HG02970 (cell line): ENCODE data around the gene LINC01488.

Experiments
- ATAC-seq: cut with Tn5 transposase; IDR thresholded peaks from one replicate; pipeline ENCODE4 v1.9.1; 2021; ENCODE audit warnings: mild to moderate bottlenecking, moderate library complexity, moderate number of reproducible peaks; ENCODE audit not compliant: unreplicated experiment, low FRiP score

Gene LINC01488

GRCh38 chr11:69489031-69489745 is 7.7 kb downstream of the LINC01488 start:
- ATAC-seq, result no peak

GRCh38 chr11:69489746-69490365 is 8.4 kb downstream of the LINC01488 start:
- no peak for ATAC-seq

- no peak for ATAC-seq
Measured at GRCh38 chr11:69490516-69490915, 9.1 kb downstream of the LINC01488 start.

DNA sequence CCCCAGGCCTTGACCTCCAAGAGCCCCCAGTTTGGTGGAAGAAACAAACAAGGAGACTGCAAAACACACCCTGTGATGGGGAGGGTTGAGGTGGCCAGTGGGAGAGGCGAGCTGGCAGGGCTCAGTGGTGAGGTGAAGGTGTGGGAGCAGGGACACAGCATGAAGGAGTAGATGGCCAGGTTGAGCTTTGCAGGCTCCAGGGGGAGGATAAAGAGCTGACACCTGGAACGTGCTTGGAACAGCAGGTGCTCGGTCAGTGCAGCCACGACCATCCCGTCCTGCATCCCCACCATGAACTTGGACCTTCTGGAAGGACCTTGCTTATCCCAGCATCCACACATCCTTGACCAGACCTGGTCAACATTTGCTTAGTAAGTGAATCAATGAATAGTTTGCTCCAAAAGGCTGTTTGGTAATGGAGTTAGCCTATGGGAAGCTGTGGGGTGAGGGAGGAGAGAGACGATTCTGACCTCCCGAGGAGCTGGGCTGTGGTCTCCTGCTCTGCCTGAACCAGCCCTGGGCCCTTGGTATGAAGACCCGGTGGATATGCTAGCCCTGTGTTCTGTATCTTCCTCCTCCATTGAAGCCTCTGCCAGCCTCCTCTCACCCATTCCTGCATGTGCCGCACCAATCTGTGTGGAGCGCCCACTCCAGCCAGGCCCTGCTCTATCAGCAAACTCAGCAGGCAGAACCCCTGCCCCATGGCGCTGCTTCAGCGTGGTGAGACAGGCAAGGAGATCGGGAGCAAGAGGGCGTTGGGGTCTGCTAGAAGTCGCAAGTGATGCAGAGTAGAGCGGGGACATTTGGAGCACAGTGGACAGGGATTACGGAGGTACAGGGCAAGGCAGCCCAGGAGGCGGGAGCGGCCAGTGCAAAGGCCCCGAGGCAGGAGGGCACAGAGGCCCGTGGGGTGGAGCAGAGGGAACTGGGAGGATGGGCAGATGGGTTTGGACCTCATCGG is 9.9 kb downstream of the LINC01488 start:
- no peak for ATAC-seq

- ATAC-seq, result no peak
Measured at GRCh38 chr11:69492201-69492991, 10.9 kb downstream of the LINC01488 start.

- no peak for ATAC-seq
Measured at GRCh38 chr11:69493931-69494821, 12.7 kb downstream of the LINC01488 start.

GRCh38 chr11:69494851-69495250 is 13.4 kb downstream of the LINC01488 start:
- ATAC-seq, result no peak

DNA sequence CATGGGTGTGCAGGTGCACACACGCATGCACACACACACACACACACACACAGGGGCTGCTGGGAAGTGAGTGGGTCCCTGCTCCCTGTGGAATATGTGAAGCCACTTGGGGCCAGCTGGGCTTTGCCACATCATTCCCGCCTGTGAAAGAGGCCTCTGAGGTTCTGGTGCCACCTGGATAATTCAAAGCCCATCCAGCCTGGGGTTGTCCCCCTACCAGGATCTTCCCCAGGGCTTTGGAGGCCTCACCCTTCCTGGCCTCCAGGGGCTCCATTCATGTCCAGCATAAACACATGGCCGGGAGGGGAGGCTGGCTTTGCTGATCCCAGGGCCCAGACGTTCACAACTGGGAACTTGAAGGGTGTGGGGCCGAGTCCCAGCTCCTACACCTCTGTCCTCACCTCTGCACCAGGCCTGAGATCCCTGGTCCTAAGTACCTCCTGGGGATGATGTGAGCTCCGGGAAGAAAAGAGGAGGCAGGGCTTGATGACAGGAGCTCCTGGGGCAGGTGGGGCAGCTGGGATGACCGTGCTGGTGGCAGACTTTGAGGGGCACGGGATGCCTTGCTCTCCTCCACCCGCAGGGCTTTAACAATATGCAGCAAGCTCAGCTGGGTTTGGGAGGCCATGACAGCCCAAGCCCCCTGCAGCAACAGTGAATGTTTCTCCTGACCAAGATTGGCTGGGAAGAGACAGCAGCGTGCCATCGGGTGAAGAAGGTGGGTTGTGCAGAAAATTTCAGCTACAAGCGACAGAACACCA is 14.2 kb downstream of the LINC01488 start:
- no peak for ATAC-seq

- ATAC-seq, result no peak
Measured at GRCh38 chr11:69496202-69496557, 14.7 kb downstream of the LINC01488 start.

GRCh38 chr11:69496631-69497220 is 15.3 kb downstream of the LINC01488 start:
- no peak for ATAC-seq

- ATAC-seq, result no peak
Measured at GRCh38 chr11:69497221-69497787, 15.8 kb downstream of the LINC01488 start.

GRCh38 chr11:69498614-69499175 is 17.2 kb downstream of the LINC01488 start:
- ATAC-seq, result no peak

DNA sequence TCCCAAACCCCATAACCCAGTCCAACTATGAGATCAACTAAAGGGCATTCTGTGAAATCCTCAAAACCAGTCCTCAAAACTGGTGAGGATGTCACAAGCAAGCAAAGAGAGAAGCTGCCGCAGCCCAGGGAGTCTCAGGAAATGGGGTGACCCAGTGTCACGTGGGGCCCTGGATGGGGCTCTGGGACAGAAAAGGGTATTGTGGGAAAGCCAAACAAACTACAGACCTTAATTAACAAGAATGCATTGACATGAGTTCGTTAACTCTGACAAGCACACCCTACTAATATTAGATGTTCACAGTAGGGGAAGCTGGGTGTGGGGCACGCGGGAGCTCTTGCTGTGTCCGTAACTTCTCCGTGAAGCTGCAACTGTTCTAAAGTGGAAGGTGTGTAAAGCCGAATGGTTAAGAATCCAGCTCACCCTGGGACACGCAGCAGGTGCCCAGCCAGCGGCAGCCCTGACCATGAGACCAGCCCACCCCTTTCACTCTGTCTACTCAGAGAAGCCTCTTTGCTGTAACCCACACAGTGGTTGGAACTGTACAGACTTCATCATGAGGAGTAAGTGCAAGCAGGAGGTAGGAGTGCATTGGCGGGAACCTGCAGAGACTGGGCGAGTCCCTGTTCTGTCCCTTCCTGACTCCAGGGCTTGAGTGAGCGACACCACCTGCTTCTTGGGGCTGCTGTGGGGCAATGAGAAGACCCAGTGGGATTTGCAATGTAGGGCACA is 17.9 kb downstream of the LINC01488 start:
- no peak for ATAC-seq

GRCh38 chr11:69499918-69500284 is 18.4 kb downstream of the LINC01488 start:
- ATAC-seq, result no peak

DNA sequence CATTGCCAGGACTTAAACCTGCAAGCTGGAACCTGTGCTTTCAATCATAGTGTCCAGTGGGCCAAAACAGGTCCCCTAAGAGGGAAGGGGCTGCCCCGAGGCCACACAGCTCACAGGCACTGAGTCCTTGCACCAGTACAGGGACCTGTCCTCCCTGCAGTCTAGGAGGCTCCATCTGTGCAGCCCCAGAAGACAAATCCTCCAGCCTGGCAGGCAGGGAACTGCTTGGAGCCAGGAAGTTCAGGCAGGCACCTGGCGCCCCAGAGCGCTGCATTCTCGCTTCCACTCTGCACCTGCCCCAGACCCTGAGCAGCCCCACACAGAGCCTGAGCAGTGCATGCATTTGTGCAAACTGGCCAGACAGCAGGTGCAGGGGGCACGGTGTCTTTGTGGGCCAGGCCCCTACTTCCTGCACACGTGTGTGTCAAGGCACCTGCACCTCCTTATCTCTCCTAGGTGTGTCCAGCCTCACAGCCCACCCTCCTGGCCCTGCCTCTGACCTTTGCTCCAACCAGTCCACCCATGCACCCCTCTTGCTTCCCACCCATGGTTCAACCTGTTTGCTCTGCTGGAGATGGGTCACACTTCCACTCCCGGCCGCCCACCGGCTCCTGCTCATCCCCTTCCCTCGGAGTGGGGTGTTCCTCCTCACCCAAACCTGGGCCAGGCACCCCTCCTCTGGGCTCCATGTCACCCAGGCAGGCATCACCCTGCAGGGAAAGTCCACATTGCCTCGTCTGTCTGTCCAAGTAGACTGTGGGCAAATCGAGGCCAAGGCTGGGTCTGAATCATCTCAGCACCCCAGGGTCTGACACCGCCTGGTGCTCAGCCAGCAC is 19.0 kb downstream of the LINC01488 start:
- no peak for ATAC-seq

DNA sequence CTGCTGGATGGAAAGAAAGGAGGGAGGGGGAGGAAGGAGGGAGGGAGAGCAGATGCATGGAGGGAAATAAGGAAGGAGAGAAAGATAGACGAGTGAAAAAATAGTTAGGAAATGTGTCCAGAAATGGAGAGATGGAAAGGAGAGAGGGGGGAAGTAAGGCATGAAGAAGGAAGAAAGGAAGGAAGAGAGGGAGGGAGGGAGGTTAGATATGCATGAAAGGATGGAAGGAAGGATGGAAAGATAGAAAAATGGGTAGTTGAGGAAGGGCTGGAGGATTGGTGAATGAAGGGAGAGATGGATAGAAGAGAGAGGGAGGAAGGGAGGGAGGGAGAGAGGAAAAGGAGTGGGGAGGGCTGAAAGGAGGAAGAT is 19.6 kb downstream of the LINC01488 start:
- no peak for ATAC-seq
